ENCODE data around the gene SAMD4B. TPM values are rescaled to one million over a fixed set of nuclear protein-coding genes. Genes with fewer than 3 reads are reported as not detected.

SAMD4B gene
- total and polyA plus RNA-seq, 4 donors: 77.6 to 103 (median 86.8) TPM

DNA sequence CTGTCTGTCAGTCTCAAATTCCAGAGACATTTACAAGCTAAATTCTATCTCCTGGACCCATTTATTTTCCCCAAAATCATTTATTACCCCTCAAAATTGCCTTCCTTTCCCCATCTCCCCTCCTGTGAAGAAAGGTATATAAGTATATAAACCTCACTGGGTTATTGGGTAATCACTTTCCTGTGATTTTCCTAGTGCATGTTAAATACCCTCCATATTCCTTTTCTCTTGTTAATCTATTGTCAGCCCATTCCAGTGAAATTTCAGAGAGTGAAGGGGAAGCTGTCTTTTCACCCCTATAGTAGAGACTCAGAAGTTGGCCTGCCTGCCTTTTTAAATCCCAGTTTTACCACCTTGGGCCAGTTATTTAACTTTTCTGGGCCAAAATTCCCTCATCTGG is 36.1 kb upstream of the SAMD4B start:
- no peak overlapping the region for H3K4me3 ChIP-seq
- H3K27ac ChIP-seq (ENCODE audit: low read depth in 1 of 2, low read length in 1 of 2): no peak overlapping the region
- ATAC-seq (ENCODE audit: insufficient read depth, low FRiP score): no peak
- H3K9me3 ChIP-seq (ENCODE audit: control insufficient read depth in 4 of 4, insufficient read depth in 3 of 4, low read length in 3 of 4): no peaks in the 10 kb centered on the region
- TF ChIP-seq CTCF (IDR thresholded peaks at IDR 0.05; ENCODE audit: control extremely low read depth, extremely low read depth): no peak
- peaks cover 0 to 42% (median 36%) of the 10 kb centered on the region in 3 donors for H3K27me3 ChIP-seq (ENCODE audit: control insufficient read depth in 3 of 3, insufficient read depth in 3 of 3, low read length in 2 of 3)
- DNase-seq: no peak
- peaks cover 0 to 12% (median 4%) of the 10 kb centered on the region in 5 donors for H3K4me1 ChIP-seq (ENCODE audit: control insufficient read depth in 5 of 5, insufficient read depth in 5 of 5, low read length in 5 of 5)
- peaks cover 0 to 2% (median 0%) of the 10 kb centered on the region in 4 donors for H3K36me3 ChIP-seq (ENCODE audit: control insufficient read depth in 4 of 4, insufficient read depth in 4 of 4, low read length in 4 of 4)
- no peak overlapping the region for H3K9ac ChIP-seq (ENCODE audit: insufficient read depth in 1 of 2, low read length in 2 of 2)

- no peaks in the 10 kb centered on the region for H3K9me3 ChIP-seq (ENCODE audit: control insufficient read depth in 4 of 4, insufficient read depth in 3 of 4, low read length in 3 of 4)
- DNase-seq: peak; percentile 35 to 61 (median 57)
These were observed 35.0 kb upstream of the SAMD4B start for GRCh38 chr19:39307046-39307821.

DNA sequence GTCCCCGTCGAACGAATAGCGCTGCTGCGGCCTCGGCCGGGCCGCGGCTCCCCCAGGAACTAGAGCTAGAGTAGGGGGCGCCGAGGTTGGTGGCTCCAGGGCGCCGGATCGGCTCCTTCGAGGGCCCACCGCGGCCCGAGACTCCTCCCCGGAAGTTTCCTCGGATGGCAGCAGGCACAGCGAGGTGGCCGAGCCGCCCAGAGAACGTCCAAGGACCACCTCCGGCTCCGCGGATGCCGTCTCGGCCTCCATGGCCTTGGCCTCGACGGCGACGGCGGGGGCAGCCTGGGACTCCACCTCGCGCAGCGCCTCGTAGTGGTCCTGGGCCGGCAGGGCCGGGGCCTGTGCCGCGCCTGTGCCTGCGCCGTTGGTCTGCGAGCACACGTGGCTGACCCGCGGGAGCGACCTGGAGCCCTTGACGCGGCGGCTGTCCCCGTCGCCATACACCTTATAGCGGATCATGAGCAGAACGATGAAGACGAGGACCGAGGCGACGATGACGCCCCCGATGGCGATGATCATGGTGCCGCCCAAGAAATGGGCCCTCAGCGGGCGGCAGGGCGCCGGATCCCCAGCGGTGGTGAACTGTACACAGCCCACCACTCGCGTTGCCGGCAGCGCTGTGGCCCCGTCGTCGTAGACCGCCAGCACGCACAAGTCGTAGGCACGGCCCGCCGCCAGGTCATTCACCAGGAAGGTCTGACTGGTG is 34.2 kb upstream of the SAMD4B start:
- ATAC-seq (ENCODE audit: insufficient read depth, low FRiP score) (no peak), DNase-seq (no peak)
- no peak overlapping the region for H3K4me3 ChIP-seq
- TF ChIP-seq CTCF (IDR thresholded peaks at IDR 0.05; ENCODE audit: control extremely low read depth, extremely low read depth): no peak
- no peak overlapping the region for H3K9ac ChIP-seq (ENCODE audit: insufficient read depth in 1 of 2, low read length in 2 of 2)
- peaks cover 0 to 42% (median 36%) of the 10 kb centered on the region in 3 donors for H3K27me3 ChIP-seq (ENCODE audit: control insufficient read depth in 3 of 3, insufficient read depth in 3 of 3, low read length in 2 of 3)
- peaks cover 0 to 2% (median 0%) of the 10 kb centered on the region in 4 donors for H3K36me3 ChIP-seq (ENCODE audit: control insufficient read depth in 4 of 4, insufficient read depth in 4 of 4, low read length in 4 of 4)
- H3K4me1 ChIP-seq (ENCODE audit: control insufficient read depth in 5 of 5, insufficient read depth in 5 of 5, low read length in 5 of 5): peaks cover 0 to 12% (median 4%) of the 10 kb centered on the region in 5 donors
- no peaks in the 10 kb centered on the region for H3K9me3 ChIP-seq (ENCODE audit: control insufficient read depth in 4 of 4, insufficient read depth in 3 of 4, low read length in 3 of 4)
- 47 to 62% methylated on average over 81 to 82 of the region's 82 CpGs for WGBS, 2 donors
- no peak overlapping the region for H3K27ac ChIP-seq (ENCODE audit: low read depth in 1 of 2, low read length in 1 of 2)

More at GRCh38 chr19:39307046-39307821, 35.0 kb upstream of the SAMD4B start:
- TF ChIP-seq CTCF (IDR thresholded peaks at IDR 0.05; ENCODE audit: control extremely low read depth, extremely low read depth): no peak
- no peak overlapping the region for H3K9ac ChIP-seq (ENCODE audit: insufficient read depth in 1 of 2, low read length in 2 of 2)
- WGBS, 2 donors: 49 to 55% methylated on average over 46 to 71 of the region's 71 CpGs
- ATAC-seq (ENCODE audit: insufficient read depth, low FRiP score): peak; percentile 67
- H3K36me3 ChIP-seq (ENCODE audit: control insufficient read depth in 4 of 4, insufficient read depth in 4 of 4, low read length in 4 of 4): peaks cover 0 to 2% (median 0%) of the 10 kb centered on the region in 4 donors
- peaks cover 0 to 42% (median 36%) of the 10 kb centered on the region in 3 donors for H3K27me3 ChIP-seq (ENCODE audit: control insufficient read depth in 3 of 3, insufficient read depth in 3 of 3, low read length in 2 of 3)
- H3K4me1 ChIP-seq (ENCODE audit: control insufficient read depth in 5 of 5, insufficient read depth in 5 of 5, low read length in 5 of 5): peaks cover 0 to 12% (median 4%) of the 10 kb centered on the region in 5 donors
- no peak overlapping the region for H3K27ac ChIP-seq (ENCODE audit: low read depth in 1 of 2, low read length in 1 of 2)
- H3K4me3 ChIP-seq: no peak overlapping the region
